Mesothelial cell of epicardium (in vitro differentiated cells): Measurements from ENCODE around the gene HRG. TPM values are rescaled to one million over a fixed set of nuclear protein-coding genes. Genes with fewer than 3 reads are reported as not detected.

Source experiments
- DNase-seq, 2 experiments: peaks; one replicate each; pipeline ENCODE4 v3.0.0; 2021; ENCODE audit warnings: low spot score in 2 of 2; ENCODE audit not compliant: unreplicated experiment in 2 of 2
- H3K27ac Mint-ChIP-seq: 2 replicates; pipeline ENCODE4 v1.8.0; 2021; ENCODE audit warnings: mixed read lengths
- H3K27me3 Mint-ChIP-seq: 2 replicates; pipeline ENCODE4 v1.8.0; 2021; ENCODE audit warnings: low read depth, mixed read lengths
- H3K36me3 Mint-ChIP-seq: 2 replicates; pipeline ENCODE4 v1.8.0; 2021; ENCODE audit warnings: mixed read lengths
- H3K4me1 Mint-ChIP-seq: 2 replicates; pipeline ENCODE4 v1.8.0; 2021; ENCODE audit warnings: mixed read lengths
- H3K4me3 Mint-ChIP-seq: 2 replicates; pipeline ENCODE4 v1.8.0; 2021; ENCODE audit warnings: mild to moderate bottlenecking, moderate library complexity, mixed read lengths
- H3K9me3 Mint-ChIP-seq: 2 replicates; pipeline ENCODE4 v1.8.0; 2021; ENCODE audit warnings: mixed read lengths
- total RNA-seq: library from RNA; stranded (reverse); gene quantifications from 3 replicates; pipeline ENCODE4 v1.2.1, GENCODE V29; 2021
- TF ChIP-seq, protein P1 (sequence below): fragments of 200-600 bp; sonication (generic); IDR thresholded peaks from one replicate; pipeline ENCODE4 v1.5.0; 2021; ENCODE audit warnings: antibody characterized with exemption; ENCODE audit not compliant: unreplicated experiment

Gene HRG
- total RNA-seq, 1 donor from 2014 or later, result not detected

DNA sequence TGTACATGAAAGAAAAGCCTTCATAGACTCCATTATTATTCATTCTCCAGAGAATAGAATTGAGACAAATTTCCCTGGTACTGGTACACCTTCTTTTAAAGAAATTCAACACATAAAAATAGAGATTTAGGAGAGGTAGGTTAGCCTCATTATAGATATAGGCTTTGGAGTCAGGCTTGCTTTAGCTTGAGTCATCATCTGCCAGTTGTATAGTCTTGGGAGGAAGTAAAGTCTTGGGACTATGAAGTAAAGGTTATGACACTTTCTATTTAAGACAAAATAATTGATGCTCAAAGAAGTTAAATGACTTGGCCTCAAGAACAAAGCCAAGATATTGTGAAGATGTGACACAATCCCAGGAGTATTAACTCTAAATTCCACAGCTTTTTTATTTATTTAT lies 4.3 kb downstream of the HRG start:
- TF ChIP-seq, protein P1, sequence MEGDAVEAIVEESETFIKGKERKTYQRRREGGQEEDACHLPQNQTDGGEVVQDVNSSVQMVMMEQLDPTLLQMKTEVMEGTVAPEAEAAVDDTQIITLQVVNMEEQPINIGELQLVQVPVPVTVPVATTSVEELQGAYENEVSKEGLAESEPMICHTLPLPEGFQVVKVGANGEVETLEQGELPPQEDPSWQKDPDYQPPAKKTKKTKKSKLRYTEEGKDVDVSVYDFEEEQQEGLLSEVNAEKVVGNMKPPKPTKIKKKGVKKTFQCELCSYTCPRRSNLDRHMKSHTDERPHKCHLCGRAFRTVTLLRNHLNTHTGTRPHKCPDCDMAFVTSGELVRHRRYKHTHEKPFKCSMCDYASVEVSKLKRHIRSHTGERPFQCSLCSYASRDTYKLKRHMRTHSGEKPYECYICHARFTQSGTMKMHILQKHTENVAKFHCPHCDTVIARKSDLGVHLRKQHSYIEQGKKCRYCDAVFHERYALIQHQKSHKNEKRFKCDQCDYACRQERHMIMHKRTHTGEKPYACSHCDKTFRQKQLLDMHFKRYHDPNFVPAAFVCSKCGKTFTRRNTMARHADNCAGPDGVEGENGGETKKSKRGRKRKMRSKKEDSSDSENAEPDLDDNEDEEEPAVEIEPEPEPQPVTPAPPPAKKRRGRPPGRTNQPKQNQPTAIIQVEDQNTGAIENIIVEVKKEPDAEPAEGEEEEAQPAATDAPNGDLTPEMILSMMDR, result no peak
- no peak for DNase-seq
- no peak overlapping the region for H3K4me3 Mint-ChIP-seq
- no peaks in the 10 kb centered on the region for H3K36me3 Mint-ChIP-seq
- H3K9me3 Mint-ChIP-seq, result no peaks in the 10 kb centered on the region
- H3K27ac Mint-ChIP-seq, result no peak overlapping the region
- H3K27me3 Mint-ChIP-seq, result peaks cover 33% of the 10 kb centered on the region
- no peaks in the 10 kb centered on the region for H3K4me1 Mint-ChIP-seq

DNA sequence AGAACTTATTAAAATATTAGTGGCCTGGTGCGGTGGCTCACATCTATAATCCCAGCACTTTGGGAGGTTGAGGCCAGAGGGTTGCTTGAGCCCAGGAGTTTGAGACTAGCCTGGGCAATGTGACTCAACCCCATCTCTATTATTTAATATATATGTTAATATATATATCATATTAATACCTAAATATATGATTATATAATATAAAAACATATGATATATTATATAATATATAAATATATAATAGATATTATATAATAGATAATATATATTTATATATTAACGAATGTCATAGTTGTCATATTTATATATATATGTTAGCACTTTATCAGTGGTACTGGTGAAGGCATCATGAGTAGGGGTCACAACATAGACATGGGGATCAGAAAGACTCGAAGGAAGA lies 5.2 kb downstream of the HRG start:
- Mint-ChIP-seq H3K36me3 (no peaks in the 10 kb centered on the region), H3K27me3 (peaks cover 36% of the 10 kb centered on the region), H3K27ac (no peak overlapping the region), H3K9me3 (no peaks in the 10 kb centered on the region), H3K4me1 (no peaks in the 10 kb centered on the region), H3K4me3 (no peak overlapping the region)
- no peak for DNase-seq
- TF ChIP-seq, protein P1, result no peak

DNA sequence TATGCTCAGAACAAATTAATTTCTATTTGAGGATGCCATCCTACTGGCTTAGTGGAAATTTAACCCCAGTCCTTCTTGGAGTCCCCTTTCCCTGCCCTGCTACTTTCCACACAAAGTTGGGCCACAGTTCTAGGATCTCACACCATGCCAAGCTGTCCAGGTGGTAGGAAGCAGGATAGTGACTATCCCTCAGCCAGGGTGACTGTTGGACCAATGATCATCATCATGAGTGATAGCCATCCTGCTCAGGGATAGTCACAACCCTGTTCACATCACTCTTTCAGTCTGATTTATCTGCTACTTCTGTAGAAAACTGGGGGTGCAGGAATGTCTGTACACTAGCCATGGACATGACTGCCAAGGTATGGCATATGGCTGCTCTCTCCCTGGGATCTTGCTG lies 12.8 kb downstream of the HRG start:
- Mint-ChIP-seq H3K9me3 (no peaks in the 10 kb centered on the region), H3K27ac (no peak overlapping the region), H3K4me1 (no peaks in the 10 kb centered on the region), H3K27me3 (peaks cover 60% of the 10 kb centered on the region), H3K36me3 (no peaks in the 10 kb centered on the region), H3K4me3 (no peak overlapping the region)
- DNase-seq, result no peak
- TF ChIP-seq, protein P1, result no peak

DNA sequence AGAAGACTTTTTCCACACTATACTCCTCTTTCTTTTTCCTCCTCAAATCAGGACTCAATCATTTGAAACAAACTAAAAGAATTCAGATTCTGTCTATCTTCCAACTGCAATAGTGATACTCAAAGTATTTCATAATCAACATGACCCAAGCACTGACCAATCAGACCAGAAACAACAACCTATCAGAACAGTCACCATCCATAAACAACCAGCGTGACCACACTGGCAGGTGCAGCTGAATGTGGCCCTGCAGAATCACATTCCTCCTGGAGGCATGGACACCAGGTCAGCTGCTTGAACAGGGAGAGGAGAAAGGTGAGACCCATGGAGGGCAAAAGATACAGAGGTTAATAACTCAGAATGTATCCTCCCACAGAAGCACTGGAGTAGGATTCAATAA lies 13.3 kb downstream of the HRG start:
- TF ChIP-seq, protein P1, result no peak
- Mint-ChIP-seq H3K4me1 (no peaks in the 10 kb centered on the region), H3K27me3 (peaks cover 55% of the 10 kb centered on the region), H3K9me3 (no peaks in the 10 kb centered on the region), H3K4me3 (no peak overlapping the region), H3K36me3 (no peaks in the 10 kb centered on the region), H3K27ac (no peak overlapping the region)
- DNase-seq, result no peak

DNA sequence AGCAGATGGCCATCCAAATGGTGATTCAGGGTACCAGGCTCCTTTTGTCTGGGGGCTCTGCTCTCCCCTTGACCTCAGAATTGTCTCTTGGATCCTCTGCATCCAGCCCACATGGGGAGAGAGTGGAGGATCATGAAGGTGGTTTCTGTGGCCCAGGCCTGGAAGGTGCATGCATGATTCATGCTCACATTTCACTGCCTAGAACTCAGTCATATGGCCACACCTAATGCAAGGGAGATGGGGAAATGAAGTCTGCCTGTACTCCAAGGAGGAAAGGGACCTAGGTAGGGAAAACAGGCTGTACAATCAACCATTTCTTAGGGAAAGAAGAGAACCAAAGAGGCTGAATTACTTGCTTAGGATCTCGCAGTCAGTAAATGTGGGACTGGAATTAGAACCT lies 15.1 kb downstream of the HRG start:
- no peak overlapping the region for H3K27ac Mint-ChIP-seq
- no peaks in the 10 kb centered on the region for H3K4me1 Mint-ChIP-seq
- DNase-seq, result no peak
- TF ChIP-seq, protein P1, result no peak
- H3K9me3 Mint-ChIP-seq, result peaks cover 11% of the 10 kb centered on the region
- no peaks in the 10 kb centered on the region for H3K36me3 Mint-ChIP-seq
- H3K4me3 Mint-ChIP-seq, result no peak overlapping the region
- H3K27me3 Mint-ChIP-seq, result peaks cover 48% of the 10 kb centered on the region

DNA sequence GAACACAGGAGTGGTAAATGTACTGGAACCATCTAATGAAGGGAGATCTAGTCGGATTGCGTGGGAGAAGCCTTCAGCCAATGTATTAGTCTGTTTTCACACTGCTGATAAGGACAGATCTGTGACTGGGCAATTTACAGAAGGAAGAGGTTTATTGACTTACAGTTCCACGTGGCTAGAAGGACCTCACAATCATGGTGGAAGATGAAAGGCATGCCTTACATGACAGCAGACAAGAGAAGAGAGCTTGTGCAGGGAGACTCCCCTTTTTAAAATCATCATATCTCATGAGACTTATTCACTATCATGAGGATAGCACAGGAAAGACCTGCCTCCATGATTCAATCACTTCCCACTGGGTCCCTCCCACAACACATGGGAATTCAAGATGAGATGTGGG lies 17.0 kb downstream of the HRG start:
- Mint-ChIP-seq H3K36me3 (no peaks in the 10 kb centered on the region), H3K27ac (no peak overlapping the region), H3K27me3 (peaks cover 43% of the 10 kb centered on the region), H3K4me1 (no peaks in the 10 kb centered on the region), H3K4me3 (no peak overlapping the region), H3K9me3 (peaks cover 17% of the 10 kb centered on the region)
- no peak for DNase-seq
- TF ChIP-seq, protein P1, result no peak
